Gastroesophageal sphincter (tissue), 4 donors: Measurements from ENCODE around the gene VMP1. TPM values are rescaled to one million over a fixed set of nuclear protein-coding genes. Genes with fewer than 3 reads are reported as not detected.

Source experiments
- ATAC-seq: fragments of 150-250 bp; one replicate; pipeline ENCODE4 v1.9.1; 2016; ENCODE audit warnings: mild to moderate bottlenecking, moderate library complexity
- H3K27ac ChIP-seq, 4 donors: fragments of 200-600 bp; sonication (generic) in 3 of 4; 1 replicate in 3 of 4; 2 replicates in 1 of 4; pipeline ENCODE4 v1.5.1; 2016 to 2019
- H3K27me3 ChIP-seq: fragments of 200-600 bp; sonication (generic); one replicate; pipeline ENCODE4 v1.5.1; 2019
- H3K36me3 ChIP-seq, 2 donors: fragments of 200-600 bp; sonication (generic); one replicate each; pipeline ENCODE4 v1.5.1; 2019; ENCODE audit warnings: control low read depth in 1 of 2
- H3K4me1 ChIP-seq, 3 donors: fragments of 200-600 bp; sonication (generic); 1 replicate in 2 of 3; 2 replicates in 1 of 3; pipeline ENCODE4 v1.5.1; 2016 to 2019; ENCODE audit warnings: control low read depth in 2 of 3
- H3K4me3 ChIP-seq, 2 donors: fragments of 200-600 bp; sonication (generic); one replicate each; pipeline ENCODE4 v1.5.1; 2019; ENCODE audit warnings: mild to moderate bottlenecking in 1 of 2, moderate library complexity in 1 of 2
- H3K9me3 ChIP-seq, 3 donors: fragments of 200-600 bp; sonication (generic); one replicate each; pipeline ENCODE4 v1.5.1; 2017 to 2019; ENCODE audit warnings: control low read depth in 2 of 3
- CTCF ChIP-seq, 4 experiments: fragments of 200-600 bp in 2 of 4; fragments of 450-650 bp in 2 of 4; sonication (generic) in 1 of 4; IDR thresholded peaks; one replicate each; pipeline ENCODE4 v1.5.1; 2017 to 2019; ENCODE audit warnings: antibody characterized with exemption in 4 of 4, mild to moderate bottlenecking in 2 of 4, moderate library complexity in 2 of 4
- EP300 ChIP-seq: sonication (generic); formaldehyde crosslinking; IDR thresholded peaks from one replicate; pipeline ENCODE4 v1.6.1; 2017; ENCODE audit warnings: antibody characterized with exemption, mild to moderate bottlenecking
- POLR2A ChIP-seq, 2 donors: fragments of 450-650 bp; IDR thresholded peaks; one replicate each; pipeline ENCODE4 v1.6.1; 2017; ENCODE audit warnings: antibody characterized with exemption in 2 of 2, mild to moderate bottlenecking in 2 of 2, moderate library complexity in 1 of 2
- POLR2AphosphoS5 ChIP-seq: sonication (generic); formaldehyde crosslinking; IDR thresholded peaks from one replicate; pipeline ENCODE4 v1.6.1; 2017; ENCODE audit warnings: antibody characterized with exemption
- WGBS, 2 donors: methylation state at CpG; one replicate each; pipeline ENCODE4 v1.1.5; 2018; ENCODE audit warnings: low coverage in 1 of 2; 5-methylcytosine and 5-hydroxymethylcytosine counted together
- total RNA-seq, 4 donors: library from RNA; depleted of rRNA; stranded (reverse); fragments of >200 nt; gene quantifications; one replicate each; pipeline ENCODE4 v1.1.0, GENCODE V29; 2016

VMP1 gene
- total RNA-seq, 4 donors from 2014 or later, result 50.8 to 175 (median 85.0) TPM

GRCh38 chr17:59811209-59811608 lies 103.8 kb downstream of the VMP1 start:
- no peak overlapping the region for H3K4me3 ChIP-seq
- peaks cover 0 to 17% (median 0%) of the 10 kb centered on the region in 3 donors for H3K4me1 ChIP-seq
- peaks cover 0 to 27% of the 10 kb centered on the region in 2 donors for H3K36me3 ChIP-seq
- no peak for ATAC-seq
- TF ChIP-seq EP300 (no peak), POLR2A (IDR thresholded peaks at IDR 0.05) (no peak), CTCF (IDR thresholded peaks at IDR 0.05) (no peak)
- 57 to 67% methylated on average over 1 of the region's 1 CpG for WGBS, 2 donors
- H3K27ac ChIP-seq, result no peak overlapping the region
- H3K9me3 ChIP-seq, result no peaks in the 10 kb centered on the region
- H3K27me3 ChIP-seq, result no peaks in the 10 kb centered on the region

- TF ChIP-seq CTCF (IDR thresholded peaks at IDR 0.05) (no peak), EP300 (no peak), POLR2AphosphoS5 (no peak), POLR2A (IDR thresholded peaks at IDR 0.05) (no peak)
- Histone ChIP-seq H3K27me3 (no peaks in the 10 kb centered on the region), H3K4me1 (peaks cover 0 to 16% (median 0%) of the 10 kb centered on the region in 3 donors), H3K9me3 (no peaks in the 10 kb centered on the region), H3K27ac (no peak overlapping the region), H3K36me3 (peaks cover 0 to 33% of the 10 kb centered on the region in 2 donors), H3K4me3 (no peak overlapping the region)
- 76 to 97% methylated on average over 2 to 3 of the region's 3 CpGs for WGBS, 2 donors
- no peak for ATAC-seq
Observed at GRCh38 chr17:59812139-59812538, 104.7 kb downstream of the VMP1 start.

- TF ChIP-seq POLR2AphosphoS5 (no peak), POLR2A (IDR thresholded peaks at IDR 0.05) (no peak), CTCF (IDR thresholded peaks at IDR 0.05) (no peak), EP300 (no peak)
- Histone ChIP-seq H3K4me3 (no peak overlapping the region), H3K27ac (no peak overlapping the region), H3K27me3 (no peaks in the 10 kb centered on the region), H3K4me1 (no peaks in the 10 kb centered on the region), H3K9me3 (no peaks in the 10 kb centered on the region), H3K36me3 (peaks cover 0 to 42% of the 10 kb centered on the region in 2 donors)
- ATAC-seq, result no peak
- 90 to 92% methylated on average over 1 of the region's 1 CpG for WGBS, 2 donors
Observed at GRCh38 chr17:59814276-59814675, 106.8 kb downstream of the VMP1 start.

- ATAC-seq, result no peak
- Histone ChIP-seq H3K27me3 (no peaks in the 10 kb centered on the region), H3K4me1 (no peaks in the 10 kb centered on the region), H3K4me3 (no peak overlapping the region), H3K27ac (no peak overlapping the region), H3K36me3 (peaks cover 0 to 46% of the 10 kb centered on the region in 2 donors), H3K9me3 (no peaks in the 10 kb centered on the region)
- WGBS, 2 donors, result 67 to 79% methylated on average over 3 of the region's 3 CpGs
- no peak for TF ChIP-seq POLR2AphosphoS5
- TF ChIP-seq EP300, result no peak
- TF ChIP-seq POLR2A (IDR thresholded peaks at IDR 0.05), result no peak
- no peak for TF ChIP-seq CTCF (IDR thresholded peaks at IDR 0.05)
Observed at GRCh38 chr17:59814685-59815084, 107.2 kb downstream of the VMP1 start.

- TF ChIP-seq EP300 (no peak), POLR2A (IDR thresholded peaks at IDR 0.05) (no peak), CTCF (IDR thresholded peaks at IDR 0.05) (no peak), POLR2AphosphoS5 (no peak)
- no peak overlapping the region for H3K27ac ChIP-seq
- peaks cover 0 to 51% of the 10 kb centered on the region in 2 donors for H3K36me3 ChIP-seq
- H3K4me1 ChIP-seq, result no peaks in the 10 kb centered on the region
- no peaks in the 10 kb centered on the region for H3K9me3 ChIP-seq
- whole genome bisulfite sequencing, 2 donors, result 92% methylated on average over 1 of the region's 1 CpG; no CpG with 5 or more reads in 1 of the 2 donors
- no peak overlapping the region for H3K4me3 ChIP-seq
- peak; percentile 31 for ATAC-seq
- no peaks in the 10 kb centered on the region for H3K27me3 ChIP-seq
Observed at GRCh38 chr17:59815965-59816364, 108.5 kb downstream of the VMP1 start.
